Panc1 (cell line): ENCODE results near the gene KIZ. TPM values are rescaled to one million over a fixed set of nuclear protein-coding genes. Genes with fewer than 3 reads are reported as not detected.

ENCODE experiments used
- ATAC-seq: fragments of 200-7000 bp; cut with Tn5 transposase; 2 replicates; pipeline ENCODE4 v1.9.1; 2020; ENCODE audit warnings: mild to moderate bottlenecking, moderate library complexity
- BruUV-seq: library from RNA; stranded (reverse); fragments of 400-500 nt; replicated peaks from 2 replicates; lab custom pipeline; 2021; lab: Mats Ljungman, UMichigan
- CTCF ChIA-PET: fragments of 300-600 bp; sonication (Branson Sonifier 250); formaldehyde crosslinking; loops from one replicate; lab custom pipeline; 2022; ENCODE audit warnings: antibody characterized with exemption; lab: Charles Lee
- POLR2A ChIA-PET: fragments of 300-600 bp; sonication (Branson Sonifier 250); formaldehyde crosslinking; loops from one replicate; lab custom pipeline; 2022; ENCODE audit warnings: antibody characterized with exemption; lab: Charles Lee
- DNase-seq: peaks from one replicate; pipeline ENCODE4 v3.0.0-alpha.2; 2010; ENCODE audit warnings: low read depth, low spot score
- H3K27ac ChIP-seq: 2 replicates; pipeline ENCODE4 v1.5.1; 2011; ENCODE audit warnings: mild to moderate bottlenecking, low read length, inconsistent platforms
- H3K27me3 ChIP-seq: fragments of 200-500 bp; sonication (Bioruptor generic); 2 replicates; pipeline ENCODE4 v1.6.0; 2014; ENCODE audit warnings: low read length, inconsistent platforms; ENCODE audit not compliant: control insufficient read depth, insufficient read depth
- H3K36me3 ChIP-seq: fragments of 200-500 bp; sonication (Bioruptor generic); 2 replicates; pipeline ENCODE4 v1.5.1; 2014; ENCODE audit warnings: inconsistent platforms, mild to moderate bottlenecking, low read length, moderate library complexity; ENCODE audit not compliant: control insufficient read depth, insufficient read depth
- H3K4me1 ChIP-seq: 2 replicates; pipeline ENCODE4 v1.5.1; 2011; ENCODE audit warnings: inconsistent platforms, mild to moderate bottlenecking, low read length, moderate library complexity; ENCODE audit not compliant: control insufficient read depth, insufficient read depth
- H3K4me3 ChIP-seq, 2 experiments: 2 replicates each; pipeline ENCODE4 v1.5.1; 2011 to 2012; ENCODE audit warnings: low read depth in 2 of 2, low read length in 2 of 2, mild to moderate bottlenecking in 2 of 2, inconsistent platforms in 1 of 2, moderate library complexity in 1 of 2
- H3K9me3 ChIP-seq: fragments of 200-500 bp; sonication (Bioruptor generic); 2 replicates; pipeline ENCODE4 v1.5.1; 2014; ENCODE audit warnings: low read depth, mild to moderate bottlenecking, inconsistent platforms, low read length, moderate library complexity; ENCODE audit not compliant: control insufficient read depth, insufficient read depth
- CTCF ChIP-seq: fragments of 450-650 bp; IDR thresholded peaks from 2 replicates; pipeline ENCODE4 v1.5.1; 2017; ENCODE audit warnings: mild to moderate bottlenecking
- POLR2AphosphoS5 ChIP-seq: IDR thresholded peaks from 2 replicates; pipeline ENCODE4 v1.6.1; 2012; ENCODE audit warnings: mild to moderate bottlenecking, low read depth, low read length, moderate library complexity
- REST ChIP-seq, 2 experiments: IDR thresholded peaks; 2 replicates each; pipeline ENCODE4 v1.6.1; 2011 to 2012; ENCODE audit warnings: low read depth in 2 of 2, control low read depth in 1 of 2, low read length in 1 of 2, mild to moderate bottlenecking in 1 of 2, moderate library complexity in 1 of 2; ENCODE audit not compliant: insufficient read depth in 1 of 2
- SIN3A ChIP-seq: IDR thresholded peaks from 2 replicates; pipeline ENCODE4 v1.6.1; 2012; ENCODE audit warnings: low read depth, mild to moderate bottlenecking, low read length, moderate library complexity, borderline replicate concordance; ENCODE audit not compliant: insufficient read depth
- TCF7L2 ChIP-seq: IDR thresholded peaks from 2 replicates; pipeline ENCODE4 v1.6.1; 2011; ENCODE audit warnings: mild to moderate bottlenecking, low read depth, low read length, inconsistent platforms
- in situ Hi-C: cut with HindIII; loops from 2 replicates; pipeline ENCODE4 v1.10.0; 2016; ENCODE audit warnings: low sequenced_read_pairs, low pct_unique_long_range_greater_than_20kb
- intact Hi-C: fragments of 100-400 bp; cut with micrococcal nuclease; formaldehyde crosslinking; loops from one replicate; pipeline ENCODE4 v1.10.0; 2022; ENCODE audit not compliant: unreplicated experiment
- total RNA-seq: library from RNA; stranded (reverse); gene quantifications from one replicate; pipeline ENCODE4 v1.2.1, GENCODE V29; 2021; ENCODE audit not compliant: unreplicated experiment

KIZ gene
- total RNA-seq, 1 experiment from 2014 or later = 6.5 TPM

- Histone ChIP-seq H3K27ac (no peak overlapping the region), H3K4me3 (no peak overlapping the region), H3K27me3 (no peaks in the 10 kb centered on the region), H3K9me3 (no peaks in the 10 kb centered on the region; the same call in 1 of the 2 replicates), H3K4me1 (peaks cover 1% of the 10 kb centered on the region), H3K36me3 (no peaks in the 10 kb centered on the region)
- intact Hi-C loops = no loop called here
- CTCF ChIA-PET = no interaction called here
- DNase-seq = no peak
- in situ Hi-C loops = no loop called here
- no peak for ATAC-seq
- TF ChIP-seq POLR2AphosphoS5 (no peak), TCF7L2 (no peak), SIN3A (no peak), CTCF (no peak), REST (IDR thresholded peaks at IDR 0.05; ENCODE audit: insufficient read depth in 1 of 2, low read depth in 2 of 2, low read length in 1 of 2) (no peak)
- POLR2A ChIA-PET = no interaction called here
- no TSS peak for BruUV-seq
Measured at GRCh38 chr20:21177767-21178166, 51.9 kb downstream of the KIZ start.

- ChIA-PET POLR2A (no interaction called here), CTCF (no interaction called here)
- no peak for ATAC-seq
- Histone ChIP-seq H3K27me3 (no peaks in the 10 kb centered on the region), H3K36me3 (no peaks in the 10 kb centered on the region), H3K4me1 (peaks cover 9% of the 10 kb centered on the region), H3K9me3 (no peaks in the 10 kb centered on the region; the same call in 1 of the 2 replicates), H3K27ac (no peak overlapping the region), H3K4me3 (no peak overlapping the region)
- intact Hi-C loops = no loop called here
- BruUV-seq = no TSS peak
- TF ChIP-seq SIN3A (no peak), CTCF (no peak), REST (IDR thresholded peaks at IDR 0.05; ENCODE audit: insufficient read depth in 1 of 2, low read depth in 2 of 2, low read length in 1 of 2) (no peak), POLR2AphosphoS5 (no peak), TCF7L2 (no peak)
- in situ Hi-C loops = no loop called here
- no peak for DNase-seq
Measured at GRCh38 chr20:21179757-21180156, 53.9 kb downstream of the KIZ start.
